ENCODE measurements around the gene SART1.
"Not testable (repeated sequence)": the region's sequence is repeated elsewhere in the genome, so short reads cannot be mapped to it uniquely, and the experiment has no call there.

SART1 gene

GRCh38 chr11:65931773-65932557 is 29.6 kb upstream of the SART1 start:
- no peak for DNase-seq

GRCh38 chr11:65932558-65932919 is 29.0 kb upstream of the SART1 start:
- peak; percentile 45 for DNase-seq

GRCh38 chr11:65934014-65934413 is 27.5 kb upstream of the SART1 start:
- no peak for DNase-seq

DNA sequence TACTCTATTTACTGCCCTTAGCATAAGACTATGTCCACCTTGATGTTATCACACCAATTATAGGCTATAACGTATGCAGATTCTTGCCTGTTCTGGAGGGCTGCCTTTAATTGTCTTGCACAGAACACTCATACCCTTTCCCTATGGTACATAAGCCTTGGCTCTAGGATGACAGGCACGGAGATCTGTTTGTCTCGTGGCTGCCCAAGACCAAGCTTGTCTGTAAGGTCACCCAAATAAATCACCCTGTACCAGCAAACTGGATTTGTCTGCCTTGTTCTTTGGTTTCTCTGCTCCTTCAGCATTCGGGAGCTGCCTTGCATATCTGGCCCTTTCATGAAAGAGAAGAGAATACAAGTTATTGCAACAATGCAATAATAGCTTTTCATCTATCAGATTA is 23.8 kb upstream of the SART1 start:
- DNase-seq: no peak

- DNase-seq: no peak
These were observed 19.7 kb upstream of the SART1 start for GRCh38 chr11:65941720-65942310.

DNA sequence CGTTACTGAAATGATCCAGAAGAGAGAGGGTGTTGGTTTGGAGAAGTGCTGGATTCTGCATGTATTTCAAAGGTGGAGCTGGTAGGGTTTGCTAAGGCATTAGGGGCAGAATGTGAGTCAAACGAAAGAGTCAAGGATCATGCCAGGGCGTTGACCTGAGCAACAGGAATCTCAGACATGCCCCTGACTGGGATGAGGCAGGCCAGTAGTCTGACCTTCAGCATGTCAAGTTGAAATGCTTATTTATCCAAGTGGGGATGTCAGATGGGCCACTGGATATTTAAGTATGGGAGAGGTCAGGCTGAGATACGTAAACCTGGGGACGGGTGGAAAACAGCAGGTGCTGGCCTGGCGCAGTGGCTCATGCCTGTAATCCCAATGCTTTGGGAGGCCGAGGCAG is 19.0 kb upstream of the SART1 start:
- no peak for DNase-seq

DNA sequence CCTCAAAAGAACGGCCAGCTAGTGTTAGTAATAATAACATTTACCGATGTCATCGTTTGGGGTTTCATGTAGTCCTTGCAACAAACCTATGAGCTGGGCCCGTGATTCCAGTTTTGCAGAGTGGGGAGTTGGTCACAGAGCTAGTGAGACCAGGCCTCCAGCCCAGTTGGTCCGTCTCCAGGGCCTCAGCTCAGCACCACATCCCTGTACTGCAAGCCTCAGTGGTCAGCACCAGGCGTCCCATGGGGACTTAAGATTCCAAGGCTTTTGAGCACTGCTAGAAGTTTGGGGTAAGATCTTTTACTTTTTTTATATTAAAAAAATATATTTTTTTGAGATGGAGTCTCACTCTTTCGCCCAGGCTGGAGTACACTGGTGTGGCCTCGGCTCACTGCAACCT is 17.3 kb upstream of the SART1 start:
- DNase-seq: no peak

DNA sequence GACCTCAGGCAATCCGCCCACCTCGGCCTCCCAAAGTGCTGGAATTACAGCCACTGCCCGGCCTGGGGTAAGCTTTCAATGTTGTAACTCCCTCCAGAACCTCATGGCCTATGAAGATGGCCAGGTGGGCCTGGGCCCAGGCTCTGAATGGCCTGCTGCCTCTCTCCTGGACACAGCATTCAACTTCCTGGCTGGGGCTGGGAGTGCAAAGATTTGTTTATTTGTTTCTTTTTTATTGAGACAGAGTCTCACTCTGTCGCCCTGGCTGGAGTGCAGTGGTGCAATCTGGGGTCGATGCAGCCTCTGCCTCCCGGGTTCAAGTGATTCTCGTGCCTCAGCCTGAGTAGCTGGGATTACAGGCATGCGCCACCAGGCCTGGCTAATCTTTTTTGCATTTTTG is 16.8 kb upstream of the SART1 start:
- no peak for DNase-seq

GRCh38 chr11:65945430-65945911 is 16.1 kb upstream of the SART1 start, which contains the start of gene TSGA10IP:
Gene TSGA10IP (plus strand): TSS chr11:65945480. CDS start chr11:65945676, 196 bp downstream.
- DNase-seq: no peak

- DNase-seq: no peak
These were observed 15.5 kb upstream of the SART1 start for GRCh38 chr11:65945941-65946558.

- DNase-seq: no peak
These were observed 14.9 kb upstream of the SART1 start for GRCh38 chr11:65946655-65947054.

GRCh38 chr11:65947133-65947532 is 14.4 kb upstream of the SART1 start:
- DNase-seq: no peak

GRCh38 chr11:65947603-65948125 is 13.9 kb upstream of the SART1 start:
- DNase-seq: no peak

GRCh38 chr11:65950711-65951110 is 10.8 kb upstream of the SART1 start:
- DNase-seq: not testable (repeated sequence)

DNA sequence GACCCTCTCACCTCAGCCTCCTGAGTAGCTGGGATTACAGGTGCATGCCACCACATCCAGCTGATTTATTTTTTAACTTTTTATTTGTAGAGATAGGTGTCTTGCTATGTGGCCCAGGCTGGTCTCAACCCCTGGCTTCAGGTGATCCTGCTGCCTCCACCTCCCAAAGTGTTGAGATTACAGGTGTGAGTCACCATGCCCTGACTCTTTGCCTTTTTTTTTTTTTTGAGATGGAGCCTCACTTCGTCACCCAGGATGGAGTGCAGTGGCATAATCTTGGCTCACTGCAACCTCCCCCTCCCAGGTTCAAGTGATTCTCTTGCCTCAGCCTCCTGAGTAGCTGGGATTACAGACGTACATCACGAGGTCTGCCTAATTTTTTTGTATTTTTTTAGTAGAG is 9.9 kb upstream of the SART1 start:
- DNase-seq: not testable (repeated sequence)

DNA sequence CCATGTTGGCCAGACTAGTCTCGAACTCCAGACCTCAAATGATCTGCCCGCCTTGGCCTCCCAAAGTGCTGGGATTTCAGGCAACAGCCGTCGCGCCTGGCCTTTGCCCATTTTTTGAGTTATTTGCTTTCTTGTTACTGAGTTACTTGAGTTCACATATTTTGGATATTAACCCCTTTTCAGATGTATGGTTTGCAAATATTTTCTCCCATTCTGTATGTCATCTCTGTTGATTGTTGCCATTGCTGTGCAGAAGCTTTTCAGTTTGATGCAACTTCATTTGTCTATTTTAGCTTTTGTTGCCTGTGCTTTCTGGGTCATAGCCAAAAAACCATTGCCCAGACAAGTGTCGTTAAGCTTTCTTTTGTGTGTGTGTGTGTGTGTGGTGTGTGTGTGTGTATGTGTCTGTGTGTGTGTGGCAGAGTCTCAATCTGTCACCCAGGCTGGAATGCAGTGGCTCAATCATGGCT is 9.4 kb upstream of the SART1 start:
- DNase-seq: no peak

GRCh38 chr11:65953471-65953870 is 8.1 kb upstream of the SART1 start:
- no peak for DNase-seq

DNA sequence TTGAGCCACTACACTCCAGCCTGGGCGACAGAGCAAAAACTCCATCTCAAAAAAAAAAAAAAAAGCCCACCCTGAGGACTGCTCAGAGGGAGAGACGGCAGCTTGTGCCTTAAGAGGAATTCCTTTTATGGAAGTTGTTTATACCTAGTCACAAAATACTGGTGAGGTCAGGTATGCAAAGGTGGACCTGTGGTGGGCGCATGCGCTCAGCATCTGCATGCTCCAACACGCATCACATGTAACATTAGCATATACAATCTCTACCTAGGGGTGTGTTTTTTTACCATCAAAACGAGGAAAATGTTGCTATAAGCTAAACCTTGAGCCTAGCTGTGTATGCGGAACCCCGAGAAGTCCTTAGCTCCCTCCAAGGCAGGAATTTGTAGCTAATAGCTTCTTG is 6.8 kb upstream of the SART1 start:
- no peak for DNase-seq

DNA sequence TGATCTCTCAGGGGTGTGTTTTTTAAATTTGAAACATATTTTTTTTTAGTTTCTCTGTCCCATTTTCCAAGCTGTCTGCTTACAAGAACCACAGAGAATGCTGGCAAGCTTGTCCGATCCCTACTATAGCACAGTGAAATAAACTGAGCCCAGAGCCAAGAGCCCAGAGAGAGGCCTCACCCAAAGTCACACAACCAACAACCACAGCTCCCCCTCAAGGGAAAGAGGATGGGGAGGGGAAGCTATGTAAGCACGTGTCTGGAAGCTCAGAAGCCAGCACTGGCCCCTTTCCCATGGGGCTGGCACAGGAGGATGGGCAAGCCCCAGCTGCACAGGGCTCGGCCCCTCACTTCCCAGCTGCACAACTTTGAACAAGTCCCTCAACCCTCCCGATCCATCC is 3.2 kb upstream of the SART1 start:
- no peak for DNase-seq

DNA sequence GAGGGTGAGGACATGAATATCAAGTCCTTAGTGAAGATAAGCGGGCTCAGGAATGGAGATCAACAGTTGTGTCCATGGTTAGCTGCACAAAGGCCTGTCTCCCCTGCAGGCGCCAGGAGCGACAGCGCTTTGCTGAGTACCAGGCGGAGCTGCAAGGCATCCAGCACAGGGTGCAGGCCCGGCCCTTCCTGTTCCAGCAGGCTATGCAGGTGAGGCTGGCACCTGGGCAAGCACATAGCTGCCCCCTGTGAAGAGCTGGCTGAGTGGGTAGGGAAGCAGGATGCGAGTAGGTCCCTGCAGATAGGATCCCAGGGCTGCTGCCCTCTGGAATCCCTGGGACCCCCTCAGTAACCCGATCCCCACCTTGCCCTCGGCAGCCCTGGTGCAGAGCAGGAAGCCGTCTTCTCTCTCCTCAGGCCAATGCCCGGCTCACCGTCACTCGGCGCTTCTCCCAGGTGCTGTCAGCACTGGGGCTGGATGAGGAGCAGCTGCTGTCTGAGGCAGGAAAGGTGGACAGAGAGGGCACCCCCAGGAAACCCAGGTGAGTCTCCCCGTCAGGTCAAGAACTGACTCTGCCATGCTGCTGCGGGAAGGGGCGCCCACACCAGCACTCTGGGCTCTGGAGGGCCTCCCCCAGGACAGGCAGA is 2.6 kb upstream of the SART1 start:
- DNase-seq: no peak

DNA sequence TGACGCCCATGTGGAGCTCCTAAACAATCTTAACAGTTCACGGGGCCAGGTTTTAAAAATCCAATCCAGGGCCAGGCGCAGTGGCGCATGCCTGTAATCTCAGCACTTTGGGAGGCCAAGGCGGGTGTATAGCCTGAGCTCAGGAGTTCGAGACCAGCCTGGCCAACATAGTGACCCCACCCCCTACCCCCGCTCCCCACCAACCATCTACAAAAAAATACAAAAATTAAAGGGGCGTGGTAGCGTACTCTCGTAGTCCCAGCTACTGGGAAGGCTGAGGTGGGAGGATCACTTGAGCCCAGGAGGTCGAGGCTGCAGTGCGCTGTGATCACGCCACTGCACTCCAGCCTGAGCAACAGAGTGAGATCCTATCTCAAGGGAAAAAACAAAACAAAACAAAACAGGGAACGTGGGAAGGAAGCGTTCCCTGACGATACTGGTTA is 689 bp upstream of the SART1 start:
- no peak for DNase-seq

DNA sequence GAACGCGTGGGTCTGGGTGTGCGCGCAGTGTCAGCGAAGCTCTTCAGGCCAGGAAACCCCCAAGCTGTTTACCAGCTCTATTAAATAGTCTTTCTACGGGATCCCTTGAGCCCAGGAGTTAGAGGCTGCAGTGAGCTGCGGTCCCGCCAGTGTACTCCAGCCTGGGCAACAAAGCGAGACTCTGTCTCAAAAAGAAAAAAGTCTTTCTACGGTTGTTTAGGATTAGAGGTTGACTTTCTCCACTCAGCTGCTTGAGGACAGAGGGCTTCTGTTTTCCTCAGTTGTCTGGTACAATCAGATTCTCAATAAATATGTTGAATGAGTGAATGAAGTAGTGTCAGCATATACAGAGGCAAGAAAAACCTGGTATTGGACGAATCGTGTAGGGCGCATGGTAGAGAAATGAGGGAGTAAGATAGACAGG is 619 bp downstream of the SART1 start:
- DNase-seq: no peak

GRCh38 chr11:65964906-65965305 is 3.4 kb downstream of the SART1 start:
- DNase-seq: no peak
